GM23338 (cell line): ENCODE measurements around the gene MUTYH.

Source experiments
- CREB1 ChIP-seq: fragments of 250-450 bp; sonication (Bioruptor Pico); IDR thresholded peaks from 2 replicates; pipeline ENCODE4 v1.5.0; 2020; ENCODE audit warnings: low read depth, mild to moderate bottlenecking, moderate library complexity
- EZH2 ChIP-seq: fragments of 200-600 bp; sonication (generic); IDR thresholded peaks from one replicate; pipeline ENCODE4 v1.8.0; 2017; ENCODE audit warnings: antibody characterized with exemption, mild to moderate bottlenecking, low read depth; ENCODE audit not compliant: unreplicated experiment
- EZH2phosphoT487 ChIP-seq: fragments of 200-600 bp; sonication (generic); IDR thresholded peaks from one replicate; pipeline ENCODE4 v1.8.1; 2018; ENCODE audit warnings: antibody characterized with exemption; ENCODE audit not compliant: unreplicated experiment
- JUNB ChIP-seq: IDR thresholded peaks from one replicate; pipeline ENCODE4 v1.6.1; 2016; ENCODE audit warnings: antibody characterized with exemption; ENCODE audit not compliant: unreplicated experiment
- POLR2AphosphoS5 ChIP-seq: IDR thresholded peaks from 2 replicates; pipeline ENCODE4 v1.6.1; 2016; ENCODE audit warnings: antibody characterized with exemption, low read depth
- ZNF331 ChIP-seq: fragments of 250-450 bp; sonication (Bioruptor Pico); IDR thresholded peaks from 2 replicates; pipeline ENCODE4 v1.5.0; 2020; ENCODE audit warnings: low read depth, mild to moderate bottlenecking, moderate library complexity
- TF ChIP-seq, protein P1 (sequence below), 2 experiments: fragments of 200-600 bp in 1 of 2; sonication (generic) in 1 of 2; conservative IDR thresholded peaks; 2 replicates each; pipeline versions ENCODE4 v1.5.1 to v1.6.1; 2016 to 2017; ENCODE audit warnings: antibody characterized with exemption in 2 of 2, low read depth in 2 of 2, mild to moderate bottlenecking in 2 of 2, moderate library complexity in 1 of 2
- TF ChIP-seq, protein P2 (sequence below): IDR thresholded peaks from one replicate; pipeline ENCODE4 v1.6.1; 2018; ENCODE audit warnings: antibody characterized with exemption; ENCODE audit not compliant: unreplicated experiment

DNA sequence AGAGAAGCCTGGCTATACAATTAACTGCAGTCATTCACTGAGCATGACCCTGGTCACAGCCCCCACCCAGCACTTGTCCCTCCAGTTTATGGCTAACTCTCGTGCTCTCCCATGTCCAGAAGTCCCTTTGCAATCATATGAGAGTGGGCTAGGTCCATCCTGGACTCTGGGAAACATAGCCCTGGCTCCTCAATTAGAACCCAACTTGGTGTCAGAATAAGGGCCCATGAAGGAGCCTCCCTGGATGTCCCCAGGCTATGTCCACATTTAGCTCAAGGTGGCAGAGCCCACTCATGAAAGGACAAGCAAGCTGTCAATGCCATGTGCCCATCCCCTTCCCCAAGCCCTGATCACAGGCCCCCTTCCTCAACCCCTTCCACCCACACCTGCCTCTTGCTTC lies 40.9 kb downstream of the MUTYH start:
- TF ChIP-seq, protein P1, sequence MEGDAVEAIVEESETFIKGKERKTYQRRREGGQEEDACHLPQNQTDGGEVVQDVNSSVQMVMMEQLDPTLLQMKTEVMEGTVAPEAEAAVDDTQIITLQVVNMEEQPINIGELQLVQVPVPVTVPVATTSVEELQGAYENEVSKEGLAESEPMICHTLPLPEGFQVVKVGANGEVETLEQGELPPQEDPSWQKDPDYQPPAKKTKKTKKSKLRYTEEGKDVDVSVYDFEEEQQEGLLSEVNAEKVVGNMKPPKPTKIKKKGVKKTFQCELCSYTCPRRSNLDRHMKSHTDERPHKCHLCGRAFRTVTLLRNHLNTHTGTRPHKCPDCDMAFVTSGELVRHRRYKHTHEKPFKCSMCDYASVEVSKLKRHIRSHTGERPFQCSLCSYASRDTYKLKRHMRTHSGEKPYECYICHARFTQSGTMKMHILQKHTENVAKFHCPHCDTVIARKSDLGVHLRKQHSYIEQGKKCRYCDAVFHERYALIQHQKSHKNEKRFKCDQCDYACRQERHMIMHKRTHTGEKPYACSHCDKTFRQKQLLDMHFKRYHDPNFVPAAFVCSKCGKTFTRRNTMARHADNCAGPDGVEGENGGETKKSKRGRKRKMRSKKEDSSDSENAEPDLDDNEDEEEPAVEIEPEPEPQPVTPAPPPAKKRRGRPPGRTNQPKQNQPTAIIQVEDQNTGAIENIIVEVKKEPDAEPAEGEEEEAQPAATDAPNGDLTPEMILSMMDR (conservative IDR thresholded peaks at IDR 0.05; ENCODE audit: low read depth in 2 of 2) = no peak
- TF ChIP-seq POLR2AphosphoS5 (no peak), EZH2phosphoT487 (no peak), CREB1 (CRISPR knock-in tag) (no peak), EZH2 (no peak), JUNB (no peak), ZNF331 (CRISPR knock-in tag) (no peak)
- TF ChIP-seq, protein P2, sequence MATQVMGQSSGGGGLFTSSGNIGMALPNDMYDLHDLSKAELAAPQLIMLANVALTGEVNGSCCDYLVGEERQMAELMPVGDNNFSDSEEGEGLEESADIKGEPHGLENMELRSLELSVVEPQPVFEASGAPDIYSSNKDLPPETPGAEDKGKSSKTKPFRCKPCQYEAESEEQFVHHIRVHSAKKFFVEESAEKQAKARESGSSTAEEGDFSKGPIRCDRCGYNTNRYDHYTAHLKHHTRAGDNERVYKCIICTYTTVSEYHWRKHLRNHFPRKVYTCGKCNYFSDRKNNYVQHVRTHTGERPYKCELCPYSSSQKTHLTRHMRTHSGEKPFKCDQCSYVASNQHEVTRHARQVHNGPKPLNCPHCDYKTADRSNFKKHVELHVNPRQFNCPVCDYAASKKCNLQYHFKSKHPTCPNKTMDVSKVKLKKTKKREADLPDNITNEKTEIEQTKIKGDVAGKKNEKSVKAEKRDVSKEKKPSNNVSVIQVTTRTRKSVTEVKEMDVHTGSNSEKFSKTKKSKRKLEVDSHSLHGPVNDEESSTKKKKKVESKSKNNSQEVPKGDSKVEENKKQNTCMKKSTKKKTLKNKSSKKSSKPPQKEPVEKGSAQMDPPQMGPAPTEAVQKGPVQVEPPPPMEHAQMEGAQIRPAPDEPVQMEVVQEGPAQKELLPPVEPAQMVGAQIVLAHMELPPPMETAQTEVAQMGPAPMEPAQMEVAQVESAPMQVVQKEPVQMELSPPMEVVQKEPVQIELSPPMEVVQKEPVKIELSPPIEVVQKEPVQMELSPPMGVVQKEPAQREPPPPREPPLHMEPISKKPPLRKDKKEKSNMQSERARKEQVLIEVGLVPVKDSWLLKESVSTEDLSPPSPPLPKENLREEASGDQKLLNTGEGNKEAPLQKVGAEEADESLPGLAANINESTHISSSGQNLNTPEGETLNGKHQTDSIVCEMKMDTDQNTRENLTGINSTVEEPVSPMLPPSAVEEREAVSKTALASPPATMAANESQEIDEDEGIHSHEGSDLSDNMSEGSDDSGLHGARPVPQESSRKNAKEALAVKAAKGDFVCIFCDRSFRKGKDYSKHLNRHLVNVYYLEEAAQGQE = no peak
